Measurements from ENCODE around the gene PTGR3.

PTGR3 gene

DNA sequence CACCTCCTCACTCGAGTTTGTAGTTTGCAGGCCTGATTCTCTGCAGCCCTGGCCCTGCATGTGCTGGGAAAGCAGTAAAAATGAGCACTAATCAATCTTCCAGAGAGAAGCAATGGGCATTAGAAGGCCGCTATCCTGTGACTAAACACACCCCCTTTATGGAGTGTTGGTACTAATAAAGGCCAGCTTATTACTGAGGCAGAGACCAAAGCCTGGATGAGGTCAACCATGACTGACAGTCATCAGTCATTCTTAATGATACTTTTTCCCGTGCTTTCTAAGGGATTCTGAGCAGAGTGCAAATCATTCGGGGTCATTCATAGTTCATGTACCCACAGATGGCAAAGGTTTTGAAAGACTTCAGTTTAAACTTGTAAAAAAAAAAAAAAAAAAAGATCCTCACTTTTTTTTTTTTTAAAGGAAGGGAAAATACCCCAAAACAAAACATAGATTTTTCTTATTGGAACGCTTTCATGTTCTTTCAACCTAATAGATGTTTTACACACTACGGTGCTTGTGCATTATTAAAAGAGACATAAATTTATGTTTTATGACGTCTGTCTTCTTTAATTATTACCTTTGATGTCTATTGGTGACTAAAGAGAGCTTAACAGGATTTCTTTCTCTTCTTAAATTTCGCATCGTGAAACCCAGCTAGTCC is 14.9 kb upstream of the PTGR3 start (continued):
- 0 out of 2 replicates have a peak, but pooled peaks have one; percentile 9 for TF ChIP-seq PRDM1 (tag by site-specific recombination; IDR thresholded peaks at IDR 0.05)
- TF ChIP-seq, protein P1, sequence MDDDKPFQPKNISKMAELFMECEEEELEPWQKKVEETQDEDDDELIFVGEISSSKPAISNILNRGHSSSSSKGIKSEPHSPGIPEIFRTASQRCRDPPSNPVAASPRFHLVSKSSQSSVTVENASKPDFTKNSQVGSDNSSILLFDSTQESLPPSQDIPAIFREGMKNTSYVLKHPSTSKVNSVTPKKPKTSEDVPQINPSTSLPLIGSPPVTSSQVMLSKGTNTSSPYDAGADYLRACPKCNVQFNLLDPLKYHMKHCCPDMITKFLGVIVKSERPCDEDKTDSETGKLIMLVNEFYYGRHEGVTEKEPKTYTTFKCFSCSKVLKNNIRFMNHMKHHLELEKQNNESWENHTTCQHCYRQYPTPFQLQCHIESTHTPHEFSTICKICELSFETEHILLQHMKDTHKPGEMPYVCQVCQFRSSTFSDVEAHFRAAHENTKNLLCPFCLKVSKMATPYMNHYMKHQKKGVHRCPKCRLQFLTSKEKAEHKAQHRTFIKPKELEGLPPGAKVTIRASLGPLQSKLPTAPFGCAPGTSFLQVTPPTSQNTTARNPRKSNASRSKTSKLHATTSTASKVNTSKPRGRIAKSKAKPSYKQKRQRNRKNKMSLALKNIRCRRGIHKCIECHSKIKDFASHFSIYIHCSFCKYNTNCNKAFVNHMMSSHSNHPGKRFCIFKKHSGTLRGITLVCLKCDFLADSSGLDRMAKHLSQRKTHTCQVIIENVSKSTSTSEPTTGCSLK (tag by site-specific recombination; IDR thresholded peaks at IDR 0.05), result no peak
- TF ChIP-seq FEZF1 (tag by site-specific recombination; IDR thresholded peaks at IDR 0.05), result peak; percentile 90
- TF ChIP-seq, protein P2, sequence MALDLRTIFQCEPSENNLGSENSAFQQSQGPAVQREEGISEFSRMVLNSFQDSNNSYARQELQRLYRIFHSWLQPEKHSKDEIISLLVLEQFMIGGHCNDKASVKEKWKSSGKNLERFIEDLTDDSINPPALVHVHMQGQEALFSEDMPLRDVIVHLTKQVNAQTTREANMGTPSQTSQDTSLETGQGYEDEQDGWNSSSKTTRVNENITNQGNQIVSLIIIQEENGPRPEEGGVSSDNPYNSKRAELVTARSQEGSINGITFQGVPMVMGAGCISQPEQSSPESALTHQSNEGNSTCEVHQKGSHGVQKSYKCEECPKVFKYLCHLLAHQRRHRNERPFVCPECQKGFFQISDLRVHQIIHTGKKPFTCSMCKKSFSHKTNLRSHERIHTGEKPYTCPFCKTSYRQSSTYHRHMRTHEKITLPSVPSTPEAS (tag by site-specific recombination; IDR thresholded peaks at IDR 0.05), result no peak
- TF ChIP-seq ZNF16 (tag by site-specific recombination; IDR thresholded peaks at IDR 0.05; ENCODE audit: low read depth), result no peak
- TF ChIP-seq, protein P3, sequence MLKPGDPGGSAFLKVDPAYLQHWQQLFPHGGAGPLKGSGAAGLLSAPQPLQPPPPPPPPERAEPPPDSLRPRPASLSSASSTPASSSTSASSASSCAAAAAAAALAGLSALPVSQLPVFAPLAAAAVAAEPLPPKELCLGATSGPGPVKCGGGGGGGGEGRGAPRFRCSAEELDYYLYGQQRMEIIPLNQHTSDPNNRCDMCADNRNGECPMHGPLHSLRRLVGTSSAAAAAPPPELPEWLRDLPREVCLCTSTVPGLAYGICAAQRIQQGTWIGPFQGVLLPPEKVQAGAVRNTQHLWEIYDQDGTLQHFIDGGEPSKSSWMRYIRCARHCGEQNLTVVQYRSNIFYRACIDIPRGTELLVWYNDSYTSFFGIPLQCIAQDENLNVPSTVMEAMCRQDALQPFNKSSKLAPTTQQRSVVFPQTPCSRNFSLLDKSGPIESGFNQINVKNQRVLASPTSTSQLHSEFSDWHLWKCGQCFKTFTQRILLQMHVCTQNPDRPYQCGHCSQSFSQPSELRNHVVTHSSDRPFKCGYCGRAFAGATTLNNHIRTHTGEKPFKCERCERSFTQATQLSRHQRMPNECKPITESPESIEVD (tag by site-specific recombination; IDR thresholded peaks at IDR 0.05), result peak; percentile 84
- no peak for TF ChIP-seq ZNF514 (tag by site-specific recombination; IDR thresholded peaks at IDR 0.05)
- TF ChIP-seq, protein P4, sequence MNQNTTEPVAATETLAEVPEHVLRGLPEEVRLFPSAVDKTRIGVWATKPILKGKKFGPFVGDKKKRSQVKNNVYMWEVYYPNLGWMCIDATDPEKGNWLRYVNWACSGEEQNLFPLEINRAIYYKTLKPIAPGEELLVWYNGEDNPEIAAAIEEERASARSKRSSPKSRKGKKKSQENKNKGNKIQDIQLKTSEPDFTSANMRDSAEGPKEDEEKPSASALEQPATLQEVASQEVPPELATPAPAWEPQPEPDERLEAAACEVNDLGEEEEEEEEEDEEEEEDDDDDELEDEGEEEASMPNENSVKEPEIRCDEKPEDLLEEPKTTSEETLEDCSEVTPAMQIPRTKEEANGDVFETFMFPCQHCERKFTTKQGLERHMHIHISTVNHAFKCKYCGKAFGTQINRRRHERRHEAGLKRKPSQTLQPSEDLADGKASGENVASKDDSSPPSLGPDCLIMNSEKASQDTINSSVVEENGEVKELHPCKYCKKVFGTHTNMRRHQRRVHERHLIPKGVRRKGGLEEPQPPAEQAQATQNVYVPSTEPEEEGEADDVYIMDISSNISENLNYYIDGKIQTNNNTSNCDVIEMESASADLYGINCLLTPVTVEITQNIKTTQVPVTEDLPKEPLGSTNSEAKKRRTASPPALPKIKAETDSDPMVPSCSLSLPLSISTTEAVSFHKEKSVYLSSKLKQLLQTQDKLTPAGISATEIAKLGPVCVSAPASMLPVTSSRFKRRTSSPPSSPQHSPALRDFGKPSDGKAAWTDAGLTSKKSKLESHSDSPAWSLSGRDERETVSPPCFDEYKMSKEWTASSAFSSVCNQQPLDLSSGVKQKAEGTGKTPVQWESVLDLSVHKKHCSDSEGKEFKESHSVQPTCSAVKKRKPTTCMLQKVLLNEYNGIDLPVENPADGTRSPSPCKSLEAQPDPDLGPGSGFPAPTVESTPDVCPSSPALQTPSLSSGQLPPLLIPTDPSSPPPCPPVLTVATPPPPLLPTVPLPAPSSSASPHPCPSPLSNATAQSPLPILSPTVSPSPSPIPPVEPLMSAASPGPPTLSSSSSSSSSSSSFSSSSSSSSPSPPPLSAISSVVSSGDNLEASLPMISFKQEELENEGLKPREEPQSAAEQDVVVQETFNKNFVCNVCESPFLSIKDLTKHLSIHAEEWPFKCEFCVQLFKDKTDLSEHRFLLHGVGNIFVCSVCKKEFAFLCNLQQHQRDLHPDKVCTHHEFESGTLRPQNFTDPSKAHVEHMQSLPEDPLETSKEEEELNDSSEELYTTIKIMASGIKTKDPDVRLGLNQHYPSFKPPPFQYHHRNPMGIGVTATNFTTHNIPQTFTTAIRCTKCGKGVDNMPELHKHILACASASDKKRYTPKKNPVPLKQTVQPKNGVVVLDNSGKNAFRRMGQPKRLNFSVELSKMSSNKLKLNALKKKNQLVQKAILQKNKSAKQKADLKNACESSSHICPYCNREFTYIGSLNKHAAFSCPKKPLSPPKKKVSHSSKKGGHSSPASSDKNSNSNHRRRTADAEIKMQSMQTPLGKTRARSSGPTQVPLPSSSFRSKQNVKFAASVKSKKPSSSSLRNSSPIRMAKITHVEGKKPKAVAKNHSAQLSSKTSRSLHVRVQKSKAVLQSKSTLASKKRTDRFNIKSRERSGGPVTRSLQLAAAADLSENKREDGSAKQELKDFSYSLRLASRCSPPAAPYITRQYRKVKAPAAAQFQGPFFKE (tag by site-specific recombination; IDR thresholded peaks at IDR 0.05; ENCODE audit: borderline replicate concordance), result no peak
- TF ChIP-seq ZNF274 (IDR thresholded peaks at IDR 0.05; ENCODE audit: low read length), result no peak
- no peak for TF ChIP-seq ZNF274 (tag by site-specific recombination; IDR thresholded peaks at IDR 0.05; ENCODE audit: borderline replicate concordance)
- TF ChIP-seq ZNF394 (tag by site-specific recombination; IDR thresholded peaks at IDR 0.05; ENCODE audit: borderline replicate concordance), result no peak
- TF ChIP-seq, protein P5, sequence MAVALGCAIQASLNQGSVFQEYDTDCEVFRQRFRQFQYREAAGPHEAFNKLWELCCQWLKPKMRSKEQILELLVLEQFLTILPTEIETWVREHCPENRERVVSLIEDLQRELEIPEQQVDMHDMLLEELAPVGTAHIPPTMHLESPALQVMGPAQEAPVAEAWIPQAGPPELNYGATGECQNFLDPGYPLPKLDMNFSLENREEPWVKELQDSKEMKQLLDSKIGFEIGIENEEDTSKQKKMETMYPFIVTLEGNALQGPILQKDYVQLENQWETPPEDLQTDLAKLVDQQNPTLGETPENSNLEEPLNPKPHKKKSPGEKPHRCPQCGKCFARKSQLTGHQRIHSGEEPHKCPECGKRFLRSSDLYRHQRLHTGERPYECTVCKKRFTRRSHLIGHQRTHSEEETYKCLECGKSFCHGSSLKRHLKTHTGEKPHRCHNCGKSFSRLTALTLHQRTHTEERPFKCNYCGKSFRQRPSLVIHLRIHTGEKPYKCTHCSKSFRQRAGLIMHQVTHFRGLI (tag by site-specific recombination; IDR thresholded peaks at IDR 0.05), result no peak
- peak; percentile 67 for TF ChIP-seq ZBTB17 (tag by site-specific recombination; IDR thresholded peaks at IDR 0.05)
- no peak for TF ChIP-seq ZSCAN16 (tag by site-specific recombination; IDR thresholded peaks at IDR 0.05)
- TF ChIP-seq TRIM28 (IDR thresholded peaks at IDR 0.05; ENCODE audit: borderline replicate concordance, low read length), result peak; percentile 71; the same call in 1 of the 2 replicates
- no peak for TF ChIP-seq WT1 (tag by site-specific recombination; IDR thresholded peaks at IDR 0.05)
- TF ChIP-seq SCRT1 (tag by site-specific recombination; IDR thresholded peaks at IDR 0.05; ENCODE audit: borderline replicate concordance), result no peak
- TF ChIP-seq EGR2 (tag by site-specific recombination; IDR thresholded peaks at IDR 0.05; ENCODE audit: low read depth), result no peak
- TF ChIP-seq ZFP69B (tag by site-specific recombination; IDR thresholded peaks at IDR 0.05), result no peak
- no peak for TF ChIP-seq ZNF555 (tag by site-specific recombination; conservative IDR thresholded peaks at IDR 0.05)
- TF ChIP-seq GLIS2 (tag by site-specific recombination; IDR thresholded peaks at IDR 0.05), result no peak
- TF ChIP-seq, protein P6, sequence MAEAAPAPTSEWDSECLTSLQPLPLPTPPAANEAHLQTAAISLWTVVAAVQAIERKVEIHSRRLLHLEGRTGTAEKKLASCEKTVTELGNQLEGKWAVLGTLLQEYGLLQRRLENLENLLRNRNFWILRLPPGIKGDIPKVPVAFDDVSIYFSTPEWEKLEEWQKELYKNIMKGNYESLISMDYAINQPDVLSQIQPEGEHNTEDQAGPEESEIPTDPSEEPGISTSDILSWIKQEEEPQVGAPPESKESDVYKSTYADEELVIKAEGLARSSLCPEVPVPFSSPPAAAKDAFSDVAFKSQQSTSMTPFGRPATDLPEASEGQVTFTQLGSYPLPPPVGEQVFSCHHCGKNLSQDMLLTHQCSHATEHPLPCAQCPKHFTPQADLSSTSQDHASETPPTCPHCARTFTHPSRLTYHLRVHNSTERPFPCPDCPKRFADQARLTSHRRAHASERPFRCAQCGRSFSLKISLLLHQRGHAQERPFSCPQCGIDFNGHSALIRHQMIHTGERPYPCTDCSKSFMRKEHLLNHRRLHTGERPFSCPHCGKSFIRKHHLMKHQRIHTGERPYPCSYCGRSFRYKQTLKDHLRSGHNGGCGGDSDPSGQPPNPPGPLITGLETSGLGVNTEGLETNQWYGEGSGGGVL (tag by site-specific recombination; IDR thresholded peaks at IDR 0.05), result no peak
- no peak for TF ChIP-seq ZNF404 (tag by site-specific recombination; IDR thresholded peaks at IDR 0.05)
- TF ChIP-seq ZNF701 (tag by site-specific recombination; IDR thresholded peaks at IDR 0.05), result no peak
